ELF-1 (cell line): ENCODE data around the gene AHRR.

Experiments used
- DNase-seq: peaks from one replicate; pipeline ENCODE4 v3.0.0-alpha.2; 2016; ENCODE audit warnings: low read depth, low spot score

AHRR gene

DNA sequence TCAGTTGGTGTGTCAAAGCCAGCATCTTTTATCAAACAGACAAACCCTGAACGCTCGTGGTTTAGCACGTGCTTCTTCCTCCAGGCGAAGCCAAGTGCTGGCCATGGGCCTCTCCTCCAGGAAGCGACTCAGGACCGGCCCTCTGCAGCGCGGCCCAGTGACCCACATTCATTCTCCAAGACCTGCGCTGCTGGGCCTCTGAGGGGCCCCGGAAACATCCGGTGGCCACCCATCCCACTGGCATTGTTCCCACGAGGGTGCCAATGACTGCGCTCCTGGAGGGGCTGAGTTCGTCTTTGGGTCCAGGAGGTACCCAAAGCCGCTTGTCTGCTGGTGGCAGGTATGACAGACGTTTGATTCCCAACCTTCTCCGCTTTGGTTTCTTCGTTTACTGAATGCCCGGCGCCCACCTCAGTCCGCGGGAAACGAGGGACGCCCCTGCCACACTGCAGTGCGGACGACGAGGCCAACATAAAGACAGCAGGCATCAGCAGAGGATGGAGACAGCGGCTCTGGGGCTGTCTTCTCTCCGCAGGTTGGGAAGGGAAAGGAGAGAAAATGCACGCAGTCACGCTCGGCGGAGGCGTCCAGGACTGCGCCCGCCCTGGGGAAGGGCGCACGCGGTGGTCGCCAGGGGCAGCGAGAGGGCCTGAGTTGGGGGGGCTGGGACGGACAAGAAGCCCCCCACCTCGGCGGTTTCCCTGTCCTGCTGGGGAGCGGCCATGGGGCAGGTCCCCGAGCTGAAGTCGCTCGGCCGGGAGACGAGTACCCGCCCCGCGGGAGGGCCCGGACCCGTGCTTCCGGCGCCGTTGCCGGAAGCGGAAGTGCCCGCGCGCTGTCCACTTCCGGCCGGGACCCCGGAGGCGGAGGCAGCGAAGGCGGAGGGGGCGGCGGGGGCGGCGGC lies 121.1 kb downstream of the AHRR start, which contains the start of gene EXOC3:
Gene EXOC3 (plus strand): TSS at position 842 of the 904 bp plus-strand sequence. CDS start 3,030 bp downstream, outside the sequence.
- peak; percentile 76 for DNase-seq

DNA sequence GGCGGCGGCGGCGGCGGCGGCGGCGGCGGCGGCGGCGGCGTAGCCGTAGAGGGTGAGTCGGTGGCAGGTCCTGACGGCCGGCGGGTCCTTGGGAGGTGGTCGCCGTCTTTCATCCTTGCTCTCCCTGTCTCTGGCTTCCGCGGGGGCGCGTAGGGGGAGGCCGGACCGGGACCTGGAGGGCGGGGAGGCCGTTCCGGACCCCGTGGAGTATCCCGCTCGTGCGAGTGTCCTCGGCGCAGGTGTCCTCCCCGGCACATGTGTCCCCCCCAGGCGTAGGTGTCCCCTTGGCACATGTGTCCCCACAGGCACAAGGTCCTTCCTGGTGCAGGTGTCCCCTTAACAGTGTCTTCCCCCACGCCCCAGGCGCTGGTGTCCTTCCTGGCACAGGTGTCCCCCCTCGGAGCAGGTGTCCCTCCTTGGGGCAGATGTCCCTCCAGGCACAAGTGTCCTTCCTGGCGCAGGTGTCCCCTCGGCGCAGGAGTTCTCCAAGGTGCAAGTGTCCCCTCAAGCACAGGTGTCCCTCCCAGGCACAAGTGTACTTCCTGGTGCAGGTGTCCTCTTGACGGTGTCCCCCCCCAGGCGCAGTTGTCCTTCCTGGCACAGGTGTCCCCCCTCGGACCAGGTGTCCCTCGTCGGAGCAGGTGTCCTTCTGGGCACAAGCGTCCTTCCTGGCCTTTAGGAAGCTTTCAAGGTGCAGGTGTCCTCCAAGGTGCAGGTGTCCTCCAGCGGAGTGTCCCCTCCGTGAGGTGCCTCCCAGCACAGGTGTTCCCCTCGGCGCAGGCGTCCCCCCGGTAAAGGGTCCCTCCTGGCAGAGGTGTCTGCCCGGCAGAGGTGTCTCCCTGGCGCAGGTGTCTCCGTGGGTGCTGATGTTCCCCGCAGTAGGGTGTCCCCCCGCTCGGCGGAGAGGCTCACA lies 122.0 kb downstream of the AHRR start:
- DNase-seq = no peak

DNA sequence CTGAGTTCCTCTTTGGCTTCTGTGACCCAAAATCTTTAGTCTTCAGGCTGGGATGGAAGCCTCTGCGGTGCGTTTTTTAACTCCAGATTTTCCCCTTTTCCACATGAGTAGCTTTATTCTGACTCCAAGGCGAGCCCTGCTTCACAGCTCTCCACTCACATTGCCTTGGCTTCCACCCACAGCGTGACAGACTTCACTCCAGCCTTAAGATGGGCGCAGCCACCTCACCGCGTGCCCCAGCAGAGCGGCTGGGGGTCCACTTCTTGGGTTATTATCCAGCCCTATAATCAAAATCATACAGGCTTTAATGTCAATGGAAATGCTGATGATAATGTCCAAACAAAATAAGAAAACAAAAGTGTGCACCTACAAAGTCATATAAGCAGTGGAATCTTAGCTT lies 122.7 kb downstream of the AHRR start:
- no peak for DNase-seq

DNA sequence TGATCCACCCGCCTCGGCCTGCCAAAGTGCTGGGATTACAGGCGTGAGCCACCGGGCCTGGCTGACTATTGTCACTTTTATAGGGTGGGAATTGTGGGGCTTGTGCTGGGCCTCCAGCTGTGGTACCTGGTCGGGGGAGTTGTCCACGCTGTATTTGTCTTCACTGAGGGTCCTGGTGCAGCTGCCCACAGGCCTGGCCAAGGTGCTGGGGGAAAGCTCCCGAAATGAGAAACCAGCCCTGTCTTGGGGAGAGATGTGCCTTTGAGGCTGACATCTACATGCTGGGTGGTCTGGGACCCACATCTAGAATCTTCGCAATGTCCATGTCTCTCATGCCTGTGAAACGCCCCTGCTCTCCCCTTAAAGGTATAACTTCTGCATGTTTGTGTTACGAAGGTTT lies 124.1 kb downstream of the AHRR start:
- DNase-seq = no peak

DNA sequence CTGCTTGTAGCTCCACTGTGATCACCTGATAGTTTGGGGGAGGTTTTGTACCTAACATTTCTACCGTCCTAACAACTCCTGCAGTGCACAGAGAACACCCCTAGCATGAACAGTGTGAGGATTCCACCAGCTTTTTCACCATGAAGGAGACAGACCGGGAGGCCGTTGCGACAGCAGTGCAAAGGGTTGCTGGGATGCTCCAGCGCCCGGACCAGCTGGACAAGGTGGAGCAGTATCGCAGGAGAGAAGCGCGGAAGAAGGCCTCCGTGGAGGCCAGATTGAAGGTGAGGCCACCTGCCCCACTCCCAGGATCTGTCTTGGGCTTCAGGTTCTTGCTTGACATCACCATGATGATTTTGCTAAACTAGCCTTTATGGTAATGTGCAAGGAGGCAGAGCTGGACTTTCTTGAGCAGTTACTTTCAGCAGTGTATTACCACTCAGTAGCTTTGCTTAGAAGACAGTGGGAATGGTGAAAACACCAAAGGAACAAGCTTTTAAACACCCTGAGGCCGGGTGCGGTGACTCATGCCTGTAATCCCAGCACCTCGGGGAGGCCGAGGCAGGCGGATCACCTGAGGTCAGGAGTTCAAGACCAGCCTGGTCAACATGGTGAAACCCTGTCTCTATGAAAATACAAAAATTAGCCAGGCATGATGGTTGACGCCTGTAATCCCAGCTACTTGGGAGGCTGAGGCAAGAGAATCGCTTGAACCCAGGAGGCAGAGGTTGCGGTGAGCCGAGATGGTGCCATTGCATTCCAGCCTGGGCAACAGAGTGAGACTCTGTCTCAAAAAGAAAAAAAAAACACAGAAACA lies 124.8 kb downstream of the AHRR start:
- no peak for DNase-seq

DNA sequence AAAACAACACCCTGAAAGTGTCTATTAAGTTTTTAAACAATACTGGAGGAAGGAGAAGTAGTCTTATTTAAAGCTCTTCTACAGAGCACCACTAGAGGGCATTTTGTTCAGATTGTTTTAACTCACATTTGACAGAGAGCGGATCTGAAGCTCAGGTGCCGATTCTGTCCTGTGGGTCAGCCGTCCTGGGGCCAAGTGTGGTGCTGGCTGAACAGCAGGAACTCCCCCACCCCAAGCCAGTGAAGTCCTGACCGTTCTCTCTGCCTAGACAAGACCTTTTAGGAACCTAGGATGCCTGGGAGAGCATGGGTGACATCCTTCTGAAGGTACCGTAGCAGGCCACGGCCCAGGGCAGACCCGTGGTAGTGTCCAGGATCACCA lies 125.4 kb downstream of the AHRR start:
- no peak for DNase-seq

DNA sequence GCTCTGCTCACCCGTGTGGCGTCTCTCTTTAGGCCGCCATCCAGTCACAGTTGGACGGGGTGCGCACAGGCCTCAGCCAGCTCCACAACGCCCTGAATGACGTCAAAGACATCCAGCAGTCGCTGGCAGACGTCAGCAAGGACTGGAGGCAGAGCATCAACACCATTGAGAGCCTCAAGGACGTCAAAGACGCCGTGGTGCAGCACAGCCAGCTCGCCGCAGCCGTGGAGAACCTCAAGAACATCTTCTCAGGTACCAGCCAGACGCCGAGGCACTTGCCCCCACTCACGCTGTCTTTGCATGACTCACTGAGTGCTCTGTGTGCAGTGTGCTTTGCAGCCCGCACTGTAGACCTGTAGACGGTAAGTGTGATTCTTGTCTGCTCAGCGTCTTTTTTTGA lies 126.0 kb downstream of the AHRR start:
- DNase-seq = no peak

DNA sequence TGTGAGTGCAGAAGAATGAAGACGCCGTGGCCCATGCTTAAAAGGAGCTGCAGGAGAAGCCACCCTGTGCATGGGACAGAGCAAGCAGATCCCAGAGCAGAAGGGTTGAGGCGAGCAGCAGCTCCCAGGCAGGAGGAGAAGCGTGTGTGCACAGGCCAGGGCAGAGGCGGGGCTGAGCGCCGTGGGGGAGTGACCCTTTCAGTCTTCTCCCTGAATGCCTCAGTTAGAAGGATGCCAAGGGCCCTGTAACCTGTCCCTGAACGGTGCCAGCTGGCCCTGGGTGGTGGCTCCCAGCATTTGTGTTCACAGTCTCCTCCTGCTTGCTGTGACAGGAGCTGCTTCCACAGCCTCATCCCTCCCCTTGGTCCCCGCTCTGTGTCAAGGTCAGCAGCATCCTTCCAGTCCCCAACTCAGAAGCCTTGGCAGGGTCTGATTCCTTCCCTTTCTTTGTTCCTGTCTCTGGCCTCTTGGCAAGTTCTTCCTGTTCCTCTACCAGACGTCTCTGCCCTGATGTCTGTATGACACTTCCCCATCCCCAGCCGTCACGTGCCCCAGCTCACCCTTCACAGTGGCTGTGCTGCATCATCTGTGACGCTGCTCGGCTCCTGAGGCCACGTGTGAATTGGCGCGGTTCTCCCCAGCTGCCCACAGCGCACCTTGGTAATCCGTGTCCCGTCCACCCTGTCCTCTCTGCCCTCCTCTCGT lies 126.7 kb downstream of the AHRR start:
- DNase-seq = no peak

DNA sequence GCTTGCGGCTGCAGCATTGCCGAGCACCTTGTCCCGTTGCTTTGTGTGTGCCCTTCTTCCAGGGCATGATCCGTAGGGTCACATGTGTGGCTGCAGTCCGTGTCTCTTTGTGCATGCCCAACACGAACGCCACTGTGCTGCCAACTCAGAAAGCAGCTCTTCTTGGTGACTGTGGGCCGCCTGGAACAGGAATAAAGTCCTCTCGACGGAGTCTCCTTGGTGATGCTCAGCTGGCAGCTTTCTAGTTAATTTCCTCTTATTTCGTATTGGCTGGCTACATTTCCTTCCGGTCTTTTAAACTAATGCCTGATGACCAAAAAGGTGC lies 127.2 kb downstream of the AHRR start:
- DNase-seq = no peak

DNA sequence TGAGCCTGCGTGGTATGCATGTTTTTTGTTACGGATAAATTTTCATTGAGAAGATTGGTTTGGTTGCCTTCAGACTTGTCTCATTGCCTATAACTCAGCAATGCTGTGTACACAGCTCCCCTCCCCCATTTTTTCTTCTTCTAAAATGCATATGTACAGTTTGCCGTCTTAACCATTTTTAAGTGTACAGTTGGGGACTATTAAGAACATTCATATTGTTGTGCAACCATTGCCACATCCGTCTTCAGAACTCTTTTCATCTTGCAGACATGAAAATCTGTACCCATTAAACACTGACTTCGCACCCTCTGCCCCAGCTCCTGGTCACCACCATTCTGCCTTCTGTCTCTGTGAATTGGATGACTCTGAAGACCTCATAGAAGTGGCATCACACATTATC lies 127.6 kb downstream of the AHRR start:
- DNase-seq = no peak

DNA sequence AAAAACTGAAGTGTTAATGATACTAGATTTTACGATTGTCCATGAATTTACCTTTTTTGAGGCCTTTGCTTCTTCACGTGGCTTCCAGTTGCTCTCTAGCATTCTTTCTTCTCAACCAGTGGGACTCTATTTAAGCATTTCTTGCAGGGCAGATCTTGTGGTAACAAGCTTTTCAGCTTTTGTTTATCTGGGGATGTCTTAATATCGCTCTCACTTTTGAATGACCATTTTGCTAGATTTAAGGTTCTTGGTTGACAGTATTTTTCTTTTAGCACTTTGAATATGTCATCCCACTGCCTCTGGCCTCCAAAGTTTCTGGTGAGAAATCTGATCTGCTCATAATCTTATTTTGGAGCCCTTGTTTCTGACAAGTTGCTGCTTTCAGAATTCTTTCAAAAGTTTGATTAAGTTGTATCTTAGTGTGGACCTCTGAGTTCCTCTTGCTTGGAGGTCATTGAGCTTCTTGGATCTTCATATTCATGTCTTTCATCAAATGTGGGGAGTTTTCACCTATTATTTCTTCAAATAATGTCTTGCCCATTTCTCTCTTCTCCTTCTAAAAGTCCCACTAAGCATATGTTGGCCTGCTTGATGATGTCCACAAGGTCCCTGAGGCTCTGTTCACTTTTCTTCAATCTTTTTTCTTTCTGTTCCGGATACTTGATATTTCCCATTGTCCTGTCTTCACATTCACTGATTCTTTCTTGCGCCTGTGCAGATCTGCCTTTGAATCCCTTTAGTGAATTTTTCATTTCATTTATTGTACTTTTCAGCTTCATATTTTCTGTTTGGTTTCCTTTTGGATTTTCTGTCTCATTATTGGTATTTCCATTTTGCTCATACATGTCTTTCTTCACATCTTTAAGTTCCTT lies 130.3 kb downstream of the AHRR start:
- no peak for DNase-seq

DNA sequence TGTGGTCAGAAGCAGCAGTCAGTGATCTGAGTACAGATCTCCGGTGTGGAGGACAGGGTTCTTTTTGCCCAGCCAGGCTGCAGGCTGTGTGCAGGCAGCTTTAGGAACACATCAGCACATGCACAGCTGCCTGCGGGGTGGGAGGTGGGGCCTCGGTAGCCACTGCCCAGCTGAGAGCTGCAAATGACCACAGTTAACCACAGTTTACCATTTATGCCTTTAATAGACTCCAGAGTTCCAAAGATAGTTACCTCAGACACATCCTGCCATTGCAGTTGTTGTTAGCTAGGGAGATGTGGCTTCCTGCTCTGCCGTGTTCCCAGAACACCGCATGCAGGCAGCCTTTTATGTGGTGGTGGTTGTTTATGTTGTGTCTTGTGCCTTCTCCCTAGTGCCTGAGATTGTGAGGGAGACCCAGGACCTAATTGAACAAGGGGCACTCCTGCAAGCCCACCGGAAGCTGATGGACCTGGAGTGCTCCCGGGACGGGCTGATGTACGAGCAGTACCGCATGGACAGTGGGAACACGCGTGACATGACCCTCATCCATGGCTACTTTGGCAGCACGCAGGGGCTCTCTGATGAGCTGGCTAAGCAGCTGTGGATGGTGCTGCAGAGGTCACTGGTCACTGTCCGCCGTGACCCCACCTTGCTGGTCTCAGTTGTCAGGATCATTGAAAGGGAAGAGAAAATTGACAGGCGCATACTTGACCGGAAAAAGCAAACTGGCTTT lies 131.6 kb downstream of the AHRR start:
- no peak for DNase-seq

DNA sequence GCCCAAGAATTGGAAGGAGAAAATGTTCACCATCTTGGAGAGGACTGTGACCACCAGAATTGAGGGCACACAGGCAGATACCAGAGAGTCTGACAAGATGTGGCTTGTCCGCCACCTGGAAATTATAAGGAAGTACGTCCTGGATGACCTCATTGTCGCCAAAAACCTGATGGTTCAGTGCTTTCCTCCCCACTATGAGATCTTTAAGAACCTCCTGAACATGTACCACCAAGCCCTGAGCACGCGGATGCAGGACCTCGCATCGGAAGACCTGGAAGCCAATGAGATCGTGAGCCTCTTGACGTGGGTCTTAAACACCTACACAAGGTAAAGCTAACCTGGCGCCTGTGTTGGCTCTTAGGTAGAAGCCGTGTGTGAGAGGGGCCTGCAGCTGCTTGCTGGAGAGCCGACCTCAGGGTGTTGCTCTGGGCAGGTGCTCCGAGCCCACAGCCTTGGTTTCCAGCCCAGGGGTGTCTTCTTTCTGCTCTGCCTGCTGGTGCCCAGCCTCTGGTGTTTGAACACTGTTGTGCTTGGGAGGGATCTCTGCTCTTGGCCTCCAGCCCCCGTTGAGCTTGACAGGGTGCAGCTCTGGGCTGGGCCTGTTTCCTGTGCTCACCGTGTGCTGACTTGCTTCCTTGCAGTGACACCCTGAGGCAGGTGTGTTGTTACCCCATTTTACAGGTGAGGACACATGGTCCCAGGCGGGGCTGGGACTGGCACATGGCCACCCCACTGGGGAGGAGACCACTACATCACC lies 132.4 kb downstream of the AHRR start:
- no peak for DNase-seq

DNA sequence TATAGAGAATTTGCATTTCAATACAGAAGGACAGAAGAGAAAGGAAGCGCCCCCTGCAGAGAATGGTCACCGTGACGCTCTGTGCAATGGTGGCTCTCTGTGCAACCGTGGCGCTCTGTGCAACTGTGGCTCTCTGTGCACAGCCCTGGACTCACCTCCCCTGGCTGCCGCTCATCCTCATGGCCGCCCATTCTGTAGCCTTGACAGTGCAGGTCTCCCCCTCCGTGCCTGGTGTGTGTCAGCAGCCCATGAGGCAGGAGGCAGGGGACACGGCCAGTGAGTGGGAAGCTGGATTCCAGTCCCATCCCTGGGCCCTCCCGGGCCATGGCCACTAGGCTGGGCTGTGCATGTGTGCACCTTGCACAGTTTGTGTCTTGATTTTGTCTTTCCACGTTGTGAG lies 133.4 kb downstream of the AHRR start:
- no peak for DNase-seq

DNA sequence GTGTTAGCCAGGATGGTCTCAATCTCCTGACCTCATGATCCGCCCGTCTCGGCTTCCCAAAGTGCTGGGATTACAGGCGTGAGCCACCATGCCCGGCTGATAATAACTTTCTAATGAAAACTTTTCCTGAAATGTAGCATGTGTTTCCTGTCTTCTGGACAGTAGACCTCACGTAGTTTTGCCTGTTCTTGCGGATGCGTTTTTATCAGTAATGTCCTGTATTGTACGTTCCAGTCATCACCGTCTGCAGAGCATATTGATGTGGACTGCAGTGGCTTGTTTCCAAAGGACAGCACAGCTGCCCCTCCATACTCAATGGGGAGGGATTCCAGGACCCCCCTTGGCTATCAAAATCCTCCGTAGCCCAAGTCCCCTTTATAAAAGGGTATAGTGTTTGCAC lies 134.3 kb downstream of the AHRR start:
- no peak for DNase-seq

DNA sequence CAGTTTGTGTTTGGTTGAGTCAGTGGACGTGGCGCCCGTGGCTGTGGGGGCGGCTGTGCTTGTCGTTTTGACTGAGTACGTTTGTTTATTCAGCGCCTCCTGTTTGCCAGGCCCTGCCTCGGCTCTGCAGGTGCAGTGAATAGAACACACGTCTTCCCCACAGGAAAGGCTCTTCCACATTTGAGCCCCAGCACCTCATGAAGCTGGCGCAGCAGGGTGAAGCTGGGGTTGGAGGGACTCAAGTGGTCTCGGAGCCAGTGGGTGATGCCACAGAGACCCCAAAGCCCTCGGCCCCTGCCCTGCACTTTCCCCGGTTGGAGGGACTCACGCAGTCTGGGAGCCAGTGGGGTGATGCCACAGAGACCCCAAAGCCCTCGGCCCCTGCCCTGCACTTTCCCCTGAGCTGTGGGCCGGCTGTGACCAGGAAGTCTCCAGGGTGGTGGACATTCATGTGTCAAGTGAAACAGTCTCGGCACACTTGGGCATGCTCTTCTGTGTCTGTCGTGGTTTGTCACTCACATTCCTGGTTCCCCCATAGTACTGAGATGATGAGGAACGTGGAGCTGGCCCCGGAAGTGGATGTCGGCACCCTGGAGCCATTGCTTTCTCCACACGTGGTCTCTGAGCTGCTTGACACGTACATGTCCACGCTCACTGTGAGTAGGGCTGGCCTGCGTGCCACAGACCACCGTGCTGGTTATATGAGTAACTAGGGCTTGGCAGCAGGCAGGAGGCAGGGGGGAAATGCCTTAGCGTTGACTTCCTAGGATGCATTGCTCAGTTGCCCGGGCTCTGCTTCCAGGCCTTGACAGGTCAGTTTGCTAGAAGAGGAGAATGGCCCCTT lies 135.1 kb downstream of the AHRR start:
- no peak for DNase-seq

DNA sequence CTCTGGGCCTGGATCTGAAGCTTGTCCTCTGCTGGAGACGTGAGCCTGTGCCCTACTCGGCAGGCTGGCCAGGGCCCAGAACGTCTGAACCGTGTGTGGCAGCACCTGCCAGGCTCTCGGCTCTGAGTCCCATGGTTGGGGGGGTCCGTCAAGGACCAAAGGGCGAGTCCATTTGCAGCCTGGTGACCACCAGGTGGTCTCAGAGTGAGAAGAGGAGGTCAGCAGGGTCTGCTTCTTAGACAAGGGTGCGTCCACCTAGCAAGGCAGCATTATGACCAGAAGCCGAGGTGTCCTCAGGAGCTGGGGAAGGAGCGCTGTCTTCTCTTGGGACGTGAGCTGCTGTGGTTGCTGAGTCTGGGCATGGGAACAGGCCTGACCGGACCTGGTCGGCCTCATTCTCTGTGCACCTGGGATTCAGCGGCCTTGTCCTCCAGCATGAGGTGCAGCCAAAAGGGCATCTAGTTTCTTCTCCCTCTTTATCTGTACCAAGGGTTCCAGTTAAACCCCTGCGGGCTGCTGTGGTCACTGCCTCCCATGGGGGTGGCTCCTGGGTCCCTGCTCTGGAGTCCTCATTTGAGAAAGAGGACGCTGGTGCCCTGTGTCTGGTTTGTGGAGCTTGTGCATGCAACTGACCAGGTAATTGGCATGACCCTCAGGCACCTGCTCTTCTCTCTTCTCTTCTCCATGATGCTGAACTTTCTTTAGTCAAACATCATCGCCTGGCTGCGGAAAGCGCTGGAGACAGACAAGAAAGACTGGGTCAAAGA lies 135.9 kb downstream of the AHRR start:
- no peak for DNase-seq
